ENCODE results near the gene MGMT. TPM values are rescaled to one million over a fixed set of nuclear protein-coding genes. Genes with fewer than 3 reads are reported as not detected.
A peak's percentile ranks its signal among the peaks of the same experiment; 100 is the strongest.

The MGMT gene
- total and polyA plus RNA-seq, 2 experiments from 2014 or later = 19.3 to 21.9 TPM

DNA sequence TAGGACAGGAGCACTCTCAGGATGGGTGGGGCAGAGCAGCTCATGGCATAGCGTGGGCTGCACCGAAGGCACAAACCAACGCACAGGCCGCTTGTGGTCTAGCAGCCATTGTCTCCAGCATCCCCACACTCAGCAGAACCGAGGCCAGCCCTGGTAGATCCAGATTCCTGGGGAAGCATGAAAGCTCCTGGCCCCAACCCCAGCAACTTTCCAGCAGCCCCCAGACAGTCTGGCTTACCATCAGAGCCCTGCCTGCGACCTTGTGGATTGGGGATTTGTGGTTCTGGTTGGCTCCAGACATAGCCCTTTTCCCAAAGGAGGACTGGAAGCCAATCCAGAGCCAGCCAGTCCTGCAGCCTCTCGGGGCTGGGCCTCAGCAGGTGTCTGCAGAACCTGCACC, 33.8 kb upstream of the MGMT start:
- Histone ChIP-seq H3K27me3 (ENCODE audit: insufficient read depth) (no peaks in the 10 kb centered on the region), H3F3A (replicated peaks; ENCODE audit: low read depth) (no peaks in the 10 kb centered on the region), H3K4me3 (no peak overlapping the region), H3K4me2 (no peak overlapping the region), H4K20me1 (replicated peaks; ENCODE audit: insufficient read depth) (no peaks in the 10 kb centered on the region), H3K27ac (ENCODE audit: low read depth) (no peak overlapping the region), H3K4me1 (ENCODE audit: insufficient read depth) (peaks cover 24% of the 10 kb centered on the region), H3K9me2 (ENCODE audit: insufficient read depth) (peaks cover 25% of the 10 kb centered on the region; the same call in 1 of the 2 replicates), H3K79me2 (replicated peaks; ENCODE audit: insufficient read depth) (no peaks in the 10 kb centered on the region), H3K36me3 (ENCODE audit: insufficient read depth) (no peaks in the 10 kb centered on the region), H2AFZ (peak overlapping the region; percentile 40; the same call in 1 of the 2 replicates)
- H3K36me3 Mint-ChIP-seq (ENCODE audit: low read depth) = peaks cover 35% of the 10 kb centered on the region
- no peak overlapping the region for H3K27ac Mint-ChIP-seq
- no peak for DNase-seq (ENCODE audit: low spot score)
- H3K4me1 Mint-ChIP-seq = peaks cover 36% of the 10 kb centered on the region
- H3K4me3 Mint-ChIP-seq = no peak overlapping the region
- H3K9me3 Mint-ChIP-seq = peaks cover 25% of the 10 kb centered on the region
- TF ChIP-seq NANOG (IDR thresholded peaks at IDR 0.05; ENCODE audit: borderline replicate concordance) = no peak
- no peak for TF ChIP-seq REST (IDR thresholded peaks at IDR 0.05; ENCODE audit: unreplicated experiment)
- TF ChIP-seq POLR2AphosphoS5 (IDR thresholded peaks at IDR 0.05; ENCODE audit: low read depth) = no peak
- no peak for TF ChIP-seq STAT1 (IDR thresholded peaks at IDR 0.05; ENCODE audit: unreplicated experiment)
- TF ChIP-seq JUNB (IDR thresholded peaks at IDR 0.05; ENCODE audit: unreplicated experiment) = no peak
- no peak for TF ChIP-seq EZH2phosphoT487 (IDR thresholded peaks at IDR 0.05; ENCODE audit: unreplicated experiment)
- no peak for TF ChIP-seq CREB1 (CRISPR knock-in tag; IDR thresholded peaks at IDR 0.05; ENCODE audit: low read depth)
- no peak for TF ChIP-seq ETS1 (IDR thresholded peaks at IDR 0.05)
- no peak for TF ChIP-seq ZNF331 (CRISPR knock-in tag; IDR thresholded peaks at IDR 0.05; ENCODE audit: low read depth)
- no peak for TF ChIP-seq EZH2 (IDR thresholded peaks at IDR 0.05; ENCODE audit: low read depth, unreplicated experiment)
- no peak for TF ChIP-seq ZNF114 (CRISPR knock-in tag; IDR thresholded peaks at IDR 0.05)
- TF ChIP-seq CTCF (conservative IDR thresholded peaks at IDR 0.05; ENCODE audit: low read depth in 2 of 2) = no peak
- TF ChIP-seq, protein P1, sequence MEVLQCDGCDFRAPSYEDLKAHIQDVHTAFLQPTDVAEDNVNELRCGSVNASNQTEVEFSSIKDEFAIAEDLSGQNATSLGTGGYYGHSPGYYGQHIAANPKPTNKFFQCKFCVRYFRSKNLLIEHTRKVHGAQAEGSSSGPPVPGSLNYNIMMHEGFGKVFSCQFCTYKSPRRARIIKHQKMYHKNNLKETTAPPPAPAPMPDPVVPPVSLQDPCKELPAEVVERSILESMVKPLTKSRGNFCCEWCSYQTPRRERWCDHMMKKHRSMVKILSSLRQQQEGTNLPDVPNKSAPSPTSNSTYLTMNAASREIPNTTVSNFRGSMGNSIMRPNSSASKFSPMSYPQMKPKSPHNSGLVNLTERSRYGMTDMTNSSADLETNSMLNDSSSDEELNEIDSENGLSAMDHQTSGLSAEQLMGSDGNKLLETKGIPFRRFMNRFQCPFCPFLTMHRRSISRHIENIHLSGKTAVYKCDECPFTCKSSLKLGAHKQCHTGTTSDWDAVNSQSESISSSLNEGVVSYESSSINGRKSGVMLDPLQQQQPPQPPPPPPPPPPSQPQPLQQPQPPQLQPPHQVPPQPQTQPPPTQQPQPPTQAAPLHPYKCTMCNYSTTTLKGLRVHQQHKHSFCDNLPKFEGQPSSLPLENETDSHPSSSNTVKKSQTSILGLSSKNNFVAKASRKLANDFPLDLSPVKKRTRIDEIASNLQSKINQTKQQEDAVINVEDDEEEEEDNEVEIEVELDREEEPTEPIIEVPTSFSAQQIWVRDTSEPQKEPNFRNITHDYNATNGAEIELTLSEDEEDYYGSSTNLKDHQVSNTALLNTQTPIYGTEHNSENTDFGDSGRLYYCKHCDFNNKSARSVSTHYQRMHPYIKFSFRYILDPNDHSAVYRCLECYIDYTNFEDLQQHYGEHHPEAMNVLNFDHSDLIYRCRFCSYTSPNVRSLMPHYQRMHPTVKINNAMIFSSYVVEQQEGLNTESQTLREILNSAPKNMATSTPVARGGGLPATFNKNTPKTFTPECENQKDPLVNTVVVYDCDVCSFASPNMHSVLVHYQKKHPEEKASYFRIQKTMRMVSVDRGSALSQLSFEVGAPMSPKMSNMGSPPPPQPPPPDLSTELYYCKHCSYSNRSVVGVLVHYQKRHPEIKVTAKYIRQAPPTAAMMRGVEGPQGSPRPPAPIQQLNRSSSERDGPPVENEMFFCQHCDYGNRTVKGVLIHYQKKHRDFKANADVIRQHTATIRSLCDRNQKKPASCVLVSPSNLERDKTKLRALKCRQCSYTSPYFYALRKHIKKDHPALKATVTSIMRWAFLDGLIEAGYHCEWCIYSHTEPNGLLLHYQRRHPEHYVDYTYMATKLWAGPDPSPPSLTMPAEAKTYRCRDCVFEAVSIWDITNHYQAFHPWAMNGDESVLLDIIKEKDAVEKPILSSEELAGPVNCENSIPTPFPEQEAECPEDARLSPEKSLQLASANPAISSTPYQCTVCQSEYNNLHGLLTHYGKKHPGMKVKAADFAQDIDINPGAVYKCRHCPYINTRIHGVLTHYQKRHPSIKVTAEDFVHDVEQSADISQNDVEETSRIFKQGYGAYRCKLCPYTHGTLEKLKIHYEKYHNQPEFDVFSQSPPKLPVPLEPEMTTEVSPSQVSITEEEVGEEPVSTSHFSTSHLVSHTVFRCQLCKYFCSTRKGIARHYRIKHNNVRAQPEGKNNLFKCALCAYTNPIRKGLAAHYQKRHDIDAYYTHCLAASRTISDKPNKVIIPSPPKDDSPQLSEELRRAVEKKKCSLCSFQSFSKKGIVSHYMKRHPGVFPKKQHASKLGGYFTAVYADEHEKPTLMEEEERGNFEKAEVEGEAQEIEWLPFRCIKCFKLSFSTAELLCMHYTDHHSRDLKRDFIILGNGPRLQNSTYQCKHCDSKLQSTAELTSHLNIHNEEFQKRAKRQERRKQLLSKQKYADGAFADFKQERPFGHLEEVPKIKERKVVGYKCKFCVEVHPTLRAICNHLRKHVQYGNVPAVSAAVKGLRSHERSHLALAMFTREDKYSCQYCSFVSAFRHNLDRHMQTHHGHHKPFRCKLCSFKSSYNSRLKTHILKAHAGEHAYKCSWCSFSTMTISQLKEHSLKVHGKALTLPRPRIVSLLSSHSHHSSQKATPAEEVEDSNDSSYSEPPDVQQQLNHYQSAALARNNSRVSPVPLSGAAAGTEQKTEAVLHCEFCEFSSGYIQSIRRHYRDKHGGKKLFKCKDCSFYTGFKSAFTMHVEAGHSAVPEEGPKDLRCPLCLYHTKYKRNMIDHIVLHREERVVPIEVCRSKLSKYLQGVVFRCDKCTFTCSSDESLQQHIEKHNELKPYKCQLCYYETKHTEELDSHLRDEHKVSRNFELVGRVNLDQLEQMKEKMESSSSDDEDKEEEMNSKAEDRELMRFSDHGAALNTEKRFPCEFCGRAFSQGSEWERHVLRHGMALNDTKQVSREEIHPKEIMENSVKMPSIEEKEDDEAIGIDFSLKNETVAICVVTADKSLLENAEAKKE (CRISPR knock-in tag; IDR thresholded peaks at IDR 0.05) = no peak
- peaks cover 8% of the 10 kb centered on the region for H3K27me3 Mint-ChIP-seq (ENCODE audit: insufficient read depth, low read depth, poor library complexity)
- ATAC-seq = no peak
